NCI-H82 treated with DMSO at 0.1 percent for 48 hours (cell line): ENCODE measurements around the gene IL19.
"Not testable (repeated sequence)": the region's sequence is repeated elsewhere in the genome, so short reads cannot be mapped to it uniquely, and the experiment has no call there.

ENCODE experiments used
- DNase-seq: peaks from one replicate; lab custom pipeline; 2025; ENCODE audit not compliant: unreplicated experiment; lab: John Stamatoyannopoulos, UW

Gene IL19

GRCh38 chr1:206739411-206740076, 31.0 kb upstream of the IL19 start:
- DNase-seq = no peak

DNA sequence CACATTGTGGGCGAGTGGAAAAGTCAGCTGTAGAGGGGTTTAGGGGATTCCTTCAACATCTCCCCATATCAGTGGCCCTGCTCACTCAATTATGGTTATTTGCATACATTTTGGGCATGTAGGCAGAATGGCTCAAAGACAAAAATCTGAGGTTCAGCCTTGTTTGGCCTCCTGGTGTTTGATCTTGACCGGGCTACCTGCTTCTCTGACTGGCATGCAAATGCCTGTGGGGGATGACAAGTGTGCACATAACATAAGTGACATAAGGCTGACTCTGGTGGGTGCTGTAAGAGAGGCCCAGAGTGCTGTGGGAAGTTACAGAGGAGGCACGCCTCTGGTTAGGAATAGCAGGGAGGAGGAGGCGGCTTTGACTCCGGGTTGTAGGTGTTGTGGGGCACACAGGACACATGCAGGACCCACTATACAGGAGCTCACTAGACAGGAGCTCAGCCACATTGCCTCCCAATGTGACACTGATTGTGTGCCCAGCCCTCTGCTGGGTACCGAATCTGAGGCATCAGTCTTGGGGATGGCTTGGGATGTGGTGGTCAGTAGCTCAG, 29.4 kb upstream of the IL19 start:
- no peak for DNase-seq

DNA sequence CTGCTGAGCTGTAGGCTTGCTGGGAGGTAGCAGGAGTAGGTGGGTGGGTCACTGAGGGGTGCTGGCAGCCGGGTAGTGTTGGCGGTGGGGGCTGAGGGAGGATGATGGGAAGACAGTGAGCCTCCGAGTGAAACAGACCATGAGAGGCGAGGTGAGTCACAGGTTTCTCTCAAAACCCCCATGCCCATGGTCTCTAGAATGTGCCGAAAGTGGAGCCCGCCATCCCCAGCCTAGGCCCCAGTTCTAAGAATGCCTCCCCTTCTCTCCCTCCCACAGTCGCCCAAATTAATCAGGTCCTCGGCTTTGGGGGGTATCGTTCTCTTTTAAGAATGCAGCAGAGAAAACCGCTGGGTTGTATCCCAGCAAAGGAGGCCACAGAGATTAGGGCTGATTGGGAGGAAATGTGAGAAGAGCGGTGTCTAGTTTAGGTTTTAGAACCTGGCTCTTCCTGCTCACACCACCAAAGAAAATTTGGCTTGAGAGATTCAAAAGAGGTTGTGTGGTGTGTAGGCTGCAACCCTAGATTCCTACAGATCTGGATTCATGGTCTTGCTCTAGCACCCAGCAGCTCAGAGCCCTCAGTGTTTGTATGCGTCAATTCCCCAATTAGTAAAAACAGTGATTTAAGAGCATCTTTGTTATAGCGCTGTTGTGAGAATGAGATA, 27.7 kb upstream of the IL19 start:
- no peak for DNase-seq

GRCh38 chr1:206744683-206745082, 25.9 kb upstream of the IL19 start:
- no peak for DNase-seq

- no peak for DNase-seq
Observed at GRCh38 chr1:206745301-206745700, 25.3 kb upstream of the IL19 start.

DNA sequence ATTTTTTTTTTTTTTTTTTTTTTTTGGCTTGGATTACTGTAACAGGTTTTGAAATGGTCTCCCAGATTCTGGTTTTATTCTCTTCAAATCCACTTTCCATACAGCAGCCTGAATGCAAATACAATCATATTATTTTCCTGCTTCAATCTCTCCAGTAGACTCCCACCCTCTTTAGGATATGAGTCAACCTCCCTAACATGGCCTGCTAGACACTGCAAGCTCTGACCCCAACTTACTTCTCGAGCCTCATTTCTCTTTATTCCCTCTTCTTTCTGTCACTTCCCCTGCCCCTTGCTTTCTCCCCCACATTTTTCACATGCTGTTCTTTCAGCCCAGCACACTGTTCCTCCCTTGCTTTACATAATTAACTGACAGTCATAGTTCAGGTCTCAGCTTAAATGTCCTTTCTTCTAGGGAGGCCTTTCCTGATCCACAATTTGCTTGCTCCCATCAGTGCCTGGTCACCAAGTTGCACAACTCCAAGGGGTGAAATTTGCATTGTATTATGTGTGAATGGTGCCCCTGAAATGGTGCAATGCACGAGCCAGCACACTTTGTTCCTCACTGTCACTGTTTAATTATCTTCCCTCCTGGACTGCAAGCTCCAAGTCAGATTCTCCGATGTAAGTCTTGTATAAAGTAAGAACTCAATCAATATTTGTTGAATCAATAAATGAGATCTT, 22.1 kb upstream of the IL19 start:
- no peak for DNase-seq

- no peak for DNase-seq
Observed at GRCh38 chr1:206751891-206752290, 18.7 kb upstream of the IL19 start.

GRCh38 chr1:206752481-206752880, 18.1 kb upstream of the IL19 start:
- no peak for DNase-seq

DNA sequence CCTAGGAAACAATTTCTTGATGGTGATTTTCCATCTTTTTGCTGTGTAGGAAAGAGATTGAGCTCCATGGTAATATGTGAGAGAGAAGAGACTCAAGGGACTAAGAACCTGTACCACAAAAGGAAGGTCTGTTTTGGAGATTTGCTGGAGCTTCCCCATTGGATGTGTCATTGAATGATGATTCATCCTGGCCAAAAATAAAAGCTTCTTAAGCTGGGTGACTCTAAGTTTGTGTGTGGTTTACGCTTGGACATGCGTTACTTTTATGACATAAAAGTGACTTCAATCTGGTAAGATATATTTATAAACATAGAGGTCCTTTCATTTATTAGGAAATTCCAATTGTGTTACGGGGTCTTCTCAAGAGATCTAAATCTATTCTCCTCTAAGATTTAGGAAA, 17.4 kb upstream of the IL19 start:
- no peak for DNase-seq

GRCh38 chr1:206754011-206754410, 16.6 kb upstream of the IL19 start:
- no peak for DNase-seq

DNA sequence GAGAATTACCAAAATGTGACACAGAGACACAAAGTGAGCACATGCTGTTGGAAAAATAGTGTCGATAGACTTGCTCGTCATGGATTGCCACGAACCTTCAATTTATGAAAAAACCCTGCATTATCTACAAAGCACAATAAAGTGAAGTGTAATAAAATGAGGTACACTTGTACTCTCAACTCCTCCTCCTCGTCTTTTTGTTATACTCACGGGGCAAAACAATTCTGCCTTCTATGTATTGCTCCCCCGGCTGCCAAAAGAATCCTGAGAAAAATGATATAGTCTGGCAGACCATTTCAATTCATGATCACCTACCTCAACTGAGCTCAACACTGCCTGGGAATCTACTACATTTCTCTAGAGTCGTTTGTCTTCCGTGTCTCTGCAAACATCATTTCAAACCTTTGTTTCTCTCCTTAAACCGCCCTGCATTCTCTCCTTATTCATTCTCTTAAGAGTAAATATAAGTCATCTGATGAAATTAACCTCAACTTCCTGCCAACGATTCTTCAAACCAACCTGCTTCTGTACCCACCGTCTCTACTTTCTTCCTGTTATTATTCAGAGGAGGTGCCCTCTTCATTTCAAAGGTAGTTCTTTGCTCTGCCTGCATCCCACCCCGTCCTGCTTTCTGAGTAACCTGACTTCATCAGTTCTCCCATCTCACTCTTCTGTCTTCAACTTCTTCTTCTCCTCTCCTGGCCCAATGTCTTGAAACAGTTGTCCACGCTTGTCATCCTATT, 12.9 kb upstream of the IL19 start:
- no peak for DNase-seq

- DNase-seq = no peak
Observed at GRCh38 chr1:206760590-206760989, 10.0 kb upstream of the IL19 start.

GRCh38 chr1:206761159-206761768, 9.3 kb upstream of the IL19 start:
- DNase-seq = no peak

DNA sequence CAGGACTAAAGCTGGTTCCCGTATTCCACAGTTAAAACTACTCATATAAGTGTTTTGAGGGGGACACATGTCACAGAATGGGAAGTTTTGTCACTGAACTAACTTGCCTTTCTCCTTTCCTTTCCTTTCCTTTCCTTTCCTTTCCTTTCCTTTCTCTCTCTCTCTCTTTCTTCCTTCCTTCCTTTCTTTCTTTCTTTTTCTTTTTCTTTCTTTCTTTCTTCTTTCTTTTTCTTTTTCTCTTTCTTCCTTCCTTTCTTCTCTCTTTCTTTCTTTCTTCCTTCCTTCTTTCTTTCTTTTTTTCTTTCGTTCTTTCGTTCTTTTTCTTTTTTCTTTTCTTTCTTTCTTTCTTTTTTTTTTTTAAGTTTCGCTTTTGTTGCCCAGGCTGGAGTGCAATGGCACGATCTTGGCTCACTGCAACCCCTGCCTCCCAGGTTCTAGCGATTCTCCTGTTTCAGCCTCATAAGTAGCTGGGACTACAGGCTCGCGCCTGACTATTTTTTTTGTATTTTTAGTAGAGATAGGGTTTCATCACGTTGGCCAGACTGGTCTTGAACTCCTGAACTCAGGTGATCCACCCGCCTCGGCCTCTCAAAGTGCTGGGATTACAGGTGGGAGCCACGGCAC, 7.7 kb upstream of the IL19 start:
- DNase-seq = not testable (repeated sequence)

DNA sequence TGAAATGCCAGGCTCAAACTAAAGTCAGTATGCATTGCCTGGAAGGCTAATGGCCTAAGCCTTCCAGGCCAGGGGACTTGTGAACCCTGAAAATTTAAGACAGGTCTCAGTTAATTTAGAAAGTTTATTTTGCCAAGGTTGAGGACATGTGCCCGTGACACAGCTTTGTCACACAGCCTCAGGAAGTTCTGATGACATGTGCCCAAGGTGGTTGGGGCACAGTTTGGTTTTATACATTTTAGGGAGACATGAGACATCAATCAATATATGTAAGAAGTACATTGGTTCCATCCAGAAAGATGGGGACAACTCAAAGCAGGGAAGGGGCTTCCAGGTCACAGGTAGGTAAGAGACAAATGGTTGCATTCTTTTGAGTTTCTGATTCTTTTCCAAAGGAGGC, 4.8 kb upstream of the IL19 start:
- DNase-seq = not testable (repeated sequence)

DNA sequence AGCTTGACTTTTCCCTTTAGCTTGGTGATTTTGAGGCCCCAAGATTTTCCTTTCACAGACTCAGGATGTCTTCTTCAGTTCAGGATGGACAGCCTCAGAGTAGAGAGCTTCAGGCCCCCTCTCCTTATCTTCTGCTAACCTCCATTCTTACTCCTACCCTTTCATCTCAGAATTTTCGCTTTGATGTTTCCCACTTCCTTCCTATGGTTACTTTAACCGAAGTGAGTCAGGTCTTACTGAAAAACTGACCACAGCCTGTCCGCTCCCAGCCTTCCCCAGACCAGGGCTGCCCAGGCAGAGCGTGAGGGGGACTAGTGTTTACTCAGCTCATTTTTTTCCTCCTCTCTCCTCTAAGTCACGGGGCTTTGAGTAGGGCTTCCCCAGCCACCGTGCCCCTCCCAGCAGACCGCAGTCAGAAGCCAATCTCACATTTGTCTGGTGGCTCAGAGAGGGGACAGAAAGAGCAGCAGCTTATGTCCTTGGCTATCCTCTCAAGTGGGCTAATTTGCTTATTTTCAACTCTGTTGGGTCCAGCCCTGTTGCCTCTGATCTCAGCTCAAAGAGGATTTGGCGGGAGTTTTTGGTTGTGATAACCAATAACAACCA, 4.2 kb upstream of the IL19 start:
- peak; percentile 81 for DNase-seq

DNA sequence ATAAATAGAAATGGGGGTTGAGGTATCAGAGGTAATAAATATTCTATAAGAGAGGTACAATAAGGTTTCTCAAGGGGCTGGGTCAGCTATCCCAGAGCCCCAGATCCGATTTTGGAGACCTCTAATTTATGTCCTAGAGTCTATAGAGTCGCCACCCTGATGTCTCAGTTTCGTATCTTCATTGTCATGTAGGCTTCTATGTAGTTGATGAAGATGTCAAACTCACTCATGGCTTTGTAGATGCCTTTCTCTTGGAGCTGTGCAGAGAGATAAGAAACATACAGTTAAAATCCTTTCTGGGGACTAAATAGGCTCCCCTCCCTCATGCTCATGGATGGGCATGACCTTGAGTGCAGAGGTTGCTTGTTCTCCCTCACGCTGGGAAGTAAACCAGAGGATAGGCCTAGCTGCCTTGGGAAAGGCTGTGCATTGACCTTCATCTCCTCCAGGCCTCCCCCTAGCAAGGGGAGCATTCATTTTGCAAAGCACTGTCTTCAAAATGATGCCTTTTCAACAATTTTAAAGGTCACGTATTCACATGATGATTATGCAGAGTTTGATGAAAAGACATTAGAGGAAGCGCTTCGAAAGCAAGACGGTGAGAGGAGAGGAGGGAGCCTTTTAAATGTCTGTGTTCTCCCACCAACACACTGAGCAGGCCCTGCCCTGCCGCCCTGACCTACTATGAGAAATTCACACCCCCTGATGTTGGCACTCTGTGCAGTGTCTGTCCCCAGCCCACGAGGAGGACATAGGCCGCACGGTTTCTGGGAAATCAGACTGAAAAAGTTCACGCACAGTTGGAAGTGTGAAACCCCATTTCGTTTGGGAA, 1.9 kb upstream of the IL19 start:
- no peak for DNase-seq

GRCh38 chr1:206769304-206769731, 1.3 kb upstream of the IL19 start:
- no peak for DNase-seq

DNA sequence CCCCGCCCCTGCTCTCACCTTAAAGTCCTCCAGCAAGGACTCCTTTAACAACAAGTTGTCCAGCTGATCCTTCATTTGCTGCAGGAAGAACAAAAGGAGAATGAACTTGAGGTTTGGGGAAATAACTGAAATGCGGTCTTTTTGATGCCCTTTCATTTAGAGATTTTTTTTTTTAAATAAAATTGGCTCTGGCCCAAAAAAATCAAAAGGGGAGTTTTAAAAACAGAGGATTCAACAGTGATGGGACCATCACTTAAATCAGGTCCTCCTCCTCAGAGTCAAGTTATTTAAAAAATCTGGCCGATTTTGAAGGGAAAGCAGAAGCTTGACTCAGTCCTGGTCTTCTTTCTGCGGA, 742 bp downstream of the IL19 start:
- no peak for DNase-seq
